ENCODE measurements around the gene FAM186B.
A peak's percentile ranks its signal among the peaks of the same experiment; 100 is the strongest.

The FAM186B gene

GRCh38 chr12:49643961-49644619 is 38.7 kb upstream of the FAM186B start:
- 94% methylated on average over 7 of the region's 10 CpGs for WGBS (ENCODE audit: insufficient coverage)
- Histone ChIP-seq H3K27ac (ENCODE audit: insufficient read depth in 1 of 2, low read depth in 1 of 2, low read length in 2 of 2, poor library complexity in 1 of 2, severe bottlenecking in 2 of 2) (no peak overlapping the region), H3K4me3 (ENCODE audit: control insufficient read depth in 1 of 7, extremely low read depth in 1 of 7, insufficient read depth in 4 of 7, low read depth in 2 of 7, low read length in 6 of 7) (no peak overlapping the region), H3K9me3 (ENCODE audit: control extremely low read depth in 1 of 5, control insufficient read depth in 4 of 5, insufficient read depth in 2 of 5, low read depth in 1 of 5, low read length in 4 of 5) (no peaks in the 10 kb centered on the region), H3K36me3 (ENCODE audit: control insufficient read depth in 4 of 4, insufficient read depth in 4 of 4, low read length in 3 of 4) (peaks cover 5 to 42% (median 14%) of the 10 kb centered on the region in 4 experiments), H3K27me3 (replicated peaks in 2 of 5; ENCODE audit: control insufficient read depth in 4 of 5, insufficient read depth in 5 of 5, low read length in 4 of 5) (no peaks in the 10 kb centered on the region), H3K4me1 (ENCODE audit: control extremely low read depth in 1 of 4, control insufficient read depth in 4 of 4, insufficient read depth in 4 of 4, low read length in 3 of 4) (peaks cover 0 to 23% (median 15%) of the 10 kb centered on the region in 4 experiments)
- DNase-seq = no peak
- CTCF ChIA-PET = interaction anchor here (0.9 to 40.7 kb wide), 21 partner anchors 7 to 196 kb away, joined by 3 to 929 read pairs (median 7); partner anchors contain the start of genes FMNL3 and TMBIM6
- POLR2A ChIA-PET = interaction anchor here (1.2 kb wide), 1 partner anchor 60 kb away, joined by 3 read pairs; no protein-coding TSS in a partner anchor

GRCh38 chr12:49643135-49643534 is 37.7 kb upstream of the FAM186B start:
- Histone ChIP-seq H3K4me1 (ENCODE audit: control extremely low read depth in 1 of 4, control insufficient read depth in 4 of 4, insufficient read depth in 4 of 4, low read length in 3 of 4) (peaks cover 0 to 23% (median 15%) of the 10 kb centered on the region in 4 experiments), H3K27ac (ENCODE audit: insufficient read depth in 1 of 2, low read depth in 1 of 2, low read length in 2 of 2, poor library complexity in 1 of 2, severe bottlenecking in 2 of 2) (no peak overlapping the region), H3K36me3 (ENCODE audit: control insufficient read depth in 4 of 4, insufficient read depth in 4 of 4, low read length in 3 of 4) (peaks cover 5 to 34% (median 12%) of the 10 kb centered on the region in 4 experiments), H3K4me3 (ENCODE audit: control insufficient read depth in 1 of 7, extremely low read depth in 1 of 7, insufficient read depth in 4 of 7, low read depth in 2 of 7, low read length in 6 of 7) (no peak overlapping the region), H3K9me3 (ENCODE audit: control extremely low read depth in 1 of 5, control insufficient read depth in 4 of 5, insufficient read depth in 2 of 5, low read depth in 1 of 5, low read length in 4 of 5) (no peaks in the 10 kb centered on the region), H3K27me3 (replicated peaks in 2 of 5; ENCODE audit: control insufficient read depth in 4 of 5, insufficient read depth in 5 of 5, low read length in 4 of 5) (no peaks in the 10 kb centered on the region)
- ChIA-PET CTCF (interaction anchor here (1.0 to 40.7 kb wide), 19 partner anchors 7 to 197 kb away, joined by 3 to 929 read pairs (median 7); partner anchors contain the start of genes FMNL3 and TMBIM6), POLR2A (interaction anchor here (1.2 kb wide), 1 partner anchor 61 kb away, joined by 3 read pairs; no protein-coding TSS in a partner anchor)
- no peak for DNase-seq
- 97% methylated on average over 5 of the region's 7 CpGs for WGBS (ENCODE audit: insufficient coverage)

GRCh38 chr12:49642370-49642802 is 36.9 kb upstream of the FAM186B start:
- Histone ChIP-seq H3K36me3 (ENCODE audit: control insufficient read depth in 4 of 4, insufficient read depth in 4 of 4, low read length in 3 of 4) (peaks cover 5 to 31% (median 12%) of the 10 kb centered on the region in 4 experiments), H3K9me3 (ENCODE audit: control extremely low read depth in 1 of 5, control insufficient read depth in 4 of 5, insufficient read depth in 2 of 5, low read depth in 1 of 5, low read length in 4 of 5) (no peaks in the 10 kb centered on the region), H3K27ac (ENCODE audit: insufficient read depth in 1 of 2, low read depth in 1 of 2, low read length in 2 of 2, poor library complexity in 1 of 2, severe bottlenecking in 2 of 2) (no peak overlapping the region), H3K27me3 (replicated peaks in 2 of 5; ENCODE audit: control insufficient read depth in 4 of 5, insufficient read depth in 5 of 5, low read length in 4 of 5) (no peaks in the 10 kb centered on the region), H3K4me3 (ENCODE audit: control insufficient read depth in 1 of 7, extremely low read depth in 1 of 7, insufficient read depth in 4 of 7, low read depth in 2 of 7, low read length in 6 of 7) (no peak overlapping the region), H3K4me1 (ENCODE audit: control extremely low read depth in 1 of 4, control insufficient read depth in 4 of 4, insufficient read depth in 4 of 4, low read length in 3 of 4) (peaks cover 0 to 25% (median 14%) of the 10 kb centered on the region in 4 experiments)
- 97% methylated on average over 10 of the region's 11 CpGs for WGBS (ENCODE audit: insufficient coverage)
- CTCF ChIA-PET = interaction anchor here (1.4 to 40.7 kb wide), 10 partner anchors 10 to 99 kb away, joined by 3 to 929 read pairs (median 11); partner anchors contain the start of genes FMNL3 and TMBIM6
- DNase-seq = no peak
- POLR2A ChIA-PET = no interaction called here

- H3K4me3 ChIP-seq (ENCODE audit: control insufficient read depth in 1 of 7, extremely low read depth in 1 of 7, insufficient read depth in 4 of 7, low read depth in 2 of 7, low read length in 6 of 7) = no peak overlapping the region
- H3K9me3 ChIP-seq (ENCODE audit: control extremely low read depth in 1 of 5, control insufficient read depth in 4 of 5, insufficient read depth in 2 of 5, low read depth in 1 of 5, low read length in 4 of 5) = no peaks in the 10 kb centered on the region
- peaks cover 5 to 26% (median 10%) of the 10 kb centered on the region in 4 experiments for H3K36me3 ChIP-seq (ENCODE audit: control insufficient read depth in 4 of 4, insufficient read depth in 4 of 4, low read length in 3 of 4)
- CTCF ChIA-PET = interaction anchor here (0.8 to 40.7 kb wide), 8 partner anchors 9 to 72 kb away, joined by 6 to 929 read pairs (median 14); partner anchors contain the start of gene FMNL3
- WGBS (ENCODE audit: insufficient coverage) = 100% methylated on average over 11 of the region's 17 CpGs
- no peak overlapping the region for H3K27ac ChIP-seq (ENCODE audit: insufficient read depth in 1 of 2, low read depth in 1 of 2, low read length in 2 of 2, poor library complexity in 1 of 2, severe bottlenecking in 2 of 2)
- peaks cover 2 to 25% (median 14%) of the 10 kb centered on the region in 4 experiments for H3K4me1 ChIP-seq (ENCODE audit: control extremely low read depth in 1 of 4, control insufficient read depth in 4 of 4, insufficient read depth in 4 of 4, low read length in 3 of 4)
- H3K27me3 ChIP-seq (replicated peaks in 2 of 5; ENCODE audit: control insufficient read depth in 4 of 5, insufficient read depth in 5 of 5, low read length in 4 of 5) = no peaks in the 10 kb centered on the region
- no peak for DNase-seq
- POLR2A ChIA-PET = no interaction called here
These were observed 36.4 kb upstream of the FAM186B start for GRCh38 chr12:49641748-49642369.

- Histone ChIP-seq H3K27ac (ENCODE audit: insufficient read depth in 1 of 2, low read depth in 1 of 2, low read length in 2 of 2, poor library complexity in 1 of 2, severe bottlenecking in 2 of 2) (no peak overlapping the region), H3K4me1 (ENCODE audit: control extremely low read depth in 1 of 4, control insufficient read depth in 4 of 4, insufficient read depth in 4 of 4, low read length in 3 of 4) (peaks cover 3 to 13% (median 7%) of the 10 kb centered on the region in 4 experiments), H3K36me3 (ENCODE audit: control insufficient read depth in 4 of 4, insufficient read depth in 4 of 4, low read length in 3 of 4) (peaks cover 0 to under 1% (median 0%) of the 10 kb centered on the region in 4 experiments), H3K9me3 (ENCODE audit: control extremely low read depth in 1 of 5, control insufficient read depth in 4 of 5, insufficient read depth in 2 of 5, low read depth in 1 of 5, low read length in 4 of 5) (no peaks in the 10 kb centered on the region), H3K27me3 (replicated peaks in 2 of 5; ENCODE audit: control insufficient read depth in 4 of 5, insufficient read depth in 5 of 5, low read length in 4 of 5) (no peaks in the 10 kb centered on the region), H3K4me3 (ENCODE audit: control insufficient read depth in 1 of 7, extremely low read depth in 1 of 7, insufficient read depth in 4 of 7, low read depth in 2 of 7, low read length in 6 of 7) (peak overlapping the region in 3 of 7 experiments; percentile 1 to 61 (median 38))
- peak; percentile 69 to 85 (median 84) for DNase-seq
- ChIA-PET CTCF (interaction anchor here (0.6 to 40.7 kb wide), 27 partner anchors 11 to 220 kb away, joined by 3 to 929 read pairs (median 5); partner anchors contain the start of genes FMNL3, PRPF40B and TMBIM6), POLR2A (interaction anchor here (0.5 to 1.2 kb wide), 5 partner anchors 8 to 66 kb away, joined by 3 read pairs; no protein-coding TSS in a partner anchor)
- WGBS (ENCODE audit: insufficient coverage) = 17% methylated on average over 5 of the region's 9 CpGs
These were observed 31.7 kb upstream of the FAM186B start for GRCh38 chr12:49636979-49637755.

GRCh38 chr12:49636574-49636973 is 31.1 kb upstream of the FAM186B start:
- ChIA-PET CTCF (interaction anchor here (1.0 to 40.7 kb wide), 17 partner anchors 11 to 202 kb away, joined by 3 to 929 read pairs (median 7); partner anchors contain the start of genes FMNL3, PRPF40B and TMBIM6), POLR2A (interaction anchor here (1.2 kb wide), 2 partner anchors 9 to 66 kb away, joined by 3 read pairs; no protein-coding TSS in a partner anchor)
- Histone ChIP-seq H3K27me3 (replicated peaks in 2 of 5; ENCODE audit: control insufficient read depth in 4 of 5, insufficient read depth in 5 of 5, low read length in 4 of 5) (no peaks in the 10 kb centered on the region), H3K9me3 (ENCODE audit: control extremely low read depth in 1 of 5, control insufficient read depth in 4 of 5, insufficient read depth in 2 of 5, low read depth in 1 of 5, low read length in 4 of 5) (no peaks in the 10 kb centered on the region), H3K4me3 (ENCODE audit: control insufficient read depth in 1 of 7, extremely low read depth in 1 of 7, insufficient read depth in 4 of 7, low read depth in 2 of 7, low read length in 6 of 7) (no peak overlapping the region), H3K27ac (ENCODE audit: insufficient read depth in 1 of 2, low read depth in 1 of 2, low read length in 2 of 2, poor library complexity in 1 of 2, severe bottlenecking in 2 of 2) (no peak overlapping the region), H3K4me1 (ENCODE audit: control extremely low read depth in 1 of 4, control insufficient read depth in 4 of 4, insufficient read depth in 4 of 4, low read length in 3 of 4) (peaks cover 3 to 13% (median 7%) of the 10 kb centered on the region in 4 experiments), H3K36me3 (ENCODE audit: control insufficient read depth in 4 of 4, insufficient read depth in 4 of 4, low read length in 3 of 4) (no peaks in the 10 kb centered on the region)
- WGBS (ENCODE audit: insufficient coverage) = 90% methylated on average over 12 of the region's 13 CpGs
- DNase-seq = no peak

Measured in common myeloid progenitor, CD34-positive (primary cell).